HuH-7 (cell line): ENCODE data around the gene ATG4C.

Experiments used
- DNase-seq: peaks from one replicate; pipeline ENCODE4 v3.0.0; 2011; ENCODE audit warnings: low spot score

The ATG4C gene

DNA sequence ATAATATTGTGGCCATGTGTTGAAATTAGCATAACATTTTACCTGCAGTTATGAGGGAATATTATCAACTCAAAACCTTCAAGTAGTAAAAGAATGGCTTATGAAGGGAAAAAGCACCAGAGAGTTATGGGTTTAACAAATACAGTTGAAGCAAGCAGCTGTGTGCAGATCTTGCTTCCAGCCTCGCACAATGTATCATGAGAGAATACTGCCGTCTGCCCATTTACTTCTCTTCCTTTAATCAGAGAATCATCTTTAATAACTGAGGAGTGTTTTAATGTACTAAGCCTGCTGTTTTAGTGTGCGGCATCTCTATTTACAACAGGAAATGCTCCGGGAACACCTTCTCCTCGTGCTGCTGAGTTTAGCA is 120.9 kb downstream of the ATG4C start:
- no peak for DNase-seq

DNA sequence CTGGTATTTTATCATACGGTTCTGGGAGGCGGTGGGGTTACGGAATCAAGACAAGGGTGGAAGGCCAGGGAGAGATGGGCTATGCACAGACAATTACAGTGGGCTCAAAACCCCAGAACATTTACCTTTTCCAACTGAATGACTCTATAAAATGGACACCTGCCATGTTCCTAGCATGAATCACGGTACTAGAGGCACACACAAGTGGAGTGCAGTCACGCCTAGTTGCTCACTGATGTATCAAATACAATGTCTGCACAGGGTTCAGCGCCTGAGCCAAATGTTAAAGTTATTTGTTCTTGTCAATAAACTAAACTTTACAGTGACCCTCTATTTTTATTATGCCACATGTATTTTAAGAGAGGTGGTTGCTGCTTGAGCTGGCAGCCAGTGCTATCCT is 121.4 kb downstream of the ATG4C start:
- no peak for DNase-seq

DNA sequence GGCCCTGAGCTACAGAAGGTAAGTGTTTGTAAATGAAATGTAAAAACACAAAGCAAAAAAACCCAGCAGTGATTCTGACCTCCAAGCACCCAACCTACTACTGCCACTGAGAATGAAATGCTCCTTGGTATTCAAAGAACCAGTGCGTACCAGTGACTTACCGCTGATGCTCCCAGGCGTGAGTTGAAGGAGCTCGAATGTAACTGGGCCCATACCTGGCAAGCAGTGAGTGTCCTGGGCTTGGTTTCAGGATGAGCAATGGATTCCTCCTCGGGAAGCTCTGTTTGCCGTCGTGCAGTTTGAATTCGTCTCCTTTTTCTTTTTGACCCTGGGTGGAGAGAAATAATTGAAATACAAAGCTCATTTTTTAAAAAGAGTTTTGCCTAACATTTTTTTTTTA is 121.9 kb downstream of the ATG4C start:
- DNase-seq, result no peak

DNA sequence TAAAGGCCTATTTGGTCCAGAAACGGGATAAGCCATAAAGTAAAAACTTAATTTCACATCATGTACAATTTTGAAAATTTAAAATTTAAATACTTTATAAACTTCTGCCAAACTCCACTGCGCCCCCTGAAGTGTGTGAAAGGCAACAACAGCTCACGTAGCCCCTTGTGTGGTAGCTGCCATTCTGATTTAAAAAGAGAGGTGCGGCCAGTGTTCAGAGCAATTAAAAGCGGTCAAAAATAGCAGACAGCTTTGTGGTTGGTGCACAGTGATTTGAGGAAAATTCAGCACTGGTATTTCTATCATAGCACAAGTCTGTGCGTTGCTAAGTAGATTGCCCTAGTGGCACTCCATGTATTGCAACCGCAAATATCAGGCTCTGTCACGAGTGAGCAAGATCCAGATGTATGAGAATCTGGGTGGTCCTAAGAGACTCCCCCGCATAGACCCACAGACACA is 122.5 kb downstream of the ATG4C start:
- peak; percentile 3 for DNase-seq

DNA sequence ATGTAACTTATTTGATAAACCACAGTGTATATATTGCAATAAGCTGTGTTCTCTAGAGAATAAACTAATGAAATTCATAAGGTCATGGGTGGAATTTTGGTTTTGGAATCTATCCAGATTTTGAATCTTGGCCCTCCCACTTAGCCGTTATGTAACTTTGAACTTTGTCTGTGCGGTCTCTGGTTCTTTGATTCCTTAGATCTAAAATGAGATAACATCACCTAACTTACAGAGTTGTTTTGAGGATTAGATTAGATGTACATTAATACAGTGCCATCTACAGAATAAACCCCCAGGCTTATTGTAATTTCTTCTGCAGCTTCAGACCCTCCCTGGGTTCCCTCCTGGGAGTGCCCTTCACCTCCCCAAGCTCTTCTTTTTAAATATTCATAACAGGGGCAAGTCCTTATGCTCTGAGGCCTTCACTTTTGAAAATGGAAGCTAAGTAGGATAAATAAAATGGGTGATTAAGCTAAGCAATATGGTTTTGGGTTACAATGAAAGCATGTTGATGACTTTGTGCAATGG is 124.3 kb downstream of the ATG4C start:
- no peak for DNase-seq

DNA sequence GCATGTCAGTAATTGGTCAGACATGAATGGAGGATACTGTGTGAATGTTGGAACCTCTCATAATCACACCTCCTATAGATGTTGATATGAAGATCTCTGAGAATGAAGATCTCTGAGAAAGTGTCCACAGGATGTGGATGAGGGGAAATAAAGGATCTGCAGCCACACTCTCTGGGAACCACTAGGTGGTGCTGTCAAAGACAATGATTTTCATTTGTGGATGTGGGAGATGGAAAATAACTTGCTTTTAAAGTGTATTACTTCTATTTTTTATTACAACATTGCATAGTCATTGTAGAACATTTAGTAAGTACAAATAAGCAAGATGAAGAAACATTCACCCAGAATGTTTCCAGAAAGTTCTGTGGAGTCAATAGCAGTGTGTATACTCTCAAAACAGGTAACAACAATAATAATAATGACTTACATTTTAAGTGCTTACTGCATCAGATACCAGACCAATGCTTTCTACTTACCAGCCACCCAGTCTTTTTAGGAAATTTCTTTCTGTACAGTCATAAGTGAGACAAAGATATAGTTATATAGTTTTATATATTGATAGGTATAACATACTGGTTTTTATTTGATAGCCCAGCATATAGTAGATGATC is 128.2 kb downstream of the ATG4C start:
- no peak for DNase-seq
